Muscle layer of duodenum (tissue), 2 donors: ENCODE data around the gene AKT1.

Source experiments
- H3K27ac ChIP-seq: one replicate; pipeline ENCODE4 v1.7.0; 2013; ENCODE audit warnings: mild to moderate bottlenecking, low read length
- H3K27me3 ChIP-seq: one replicate; pipeline ENCODE4 v1.7.0; 2013; ENCODE audit warnings: low read depth, mild to moderate bottlenecking, control low read depth, low read length
- H3K36me3 ChIP-seq, 2 donors: one replicate each; pipeline ENCODE4 v1.7.0; 2013; ENCODE audit warnings: low read length in 2 of 2, control low read depth in 1 of 2, mild to moderate bottlenecking in 1 of 2; ENCODE audit not compliant: insufficient read depth in 2 of 2, control insufficient read depth in 1 of 2
- H3K4me1 ChIP-seq, 2 donors: one replicate each; pipeline ENCODE4 v1.7.0; 2013; ENCODE audit warnings: low read length in 2 of 2, mild to moderate bottlenecking in 2 of 2, control low read depth in 1 of 2, moderate library complexity in 1 of 2; ENCODE audit not compliant: insufficient read depth in 2 of 2, control insufficient read depth in 1 of 2
- H3K4me3 ChIP-seq, 2 donors: one replicate each; pipeline ENCODE4 v1.7.0; 2013; ENCODE audit warnings: low read length in 2 of 2, low read depth in 1 of 2, mild to moderate bottlenecking in 1 of 2
- H3K9me3 ChIP-seq, 2 donors: one replicate each; pipeline ENCODE4 v1.7.0; 2013; ENCODE audit warnings: low read length in 2 of 2, control low read depth in 1 of 2, mild to moderate bottlenecking in 1 of 2; ENCODE audit not compliant: control insufficient read depth in 1 of 2
- donor health status: healthy.

Gene AKT1

DNA sequence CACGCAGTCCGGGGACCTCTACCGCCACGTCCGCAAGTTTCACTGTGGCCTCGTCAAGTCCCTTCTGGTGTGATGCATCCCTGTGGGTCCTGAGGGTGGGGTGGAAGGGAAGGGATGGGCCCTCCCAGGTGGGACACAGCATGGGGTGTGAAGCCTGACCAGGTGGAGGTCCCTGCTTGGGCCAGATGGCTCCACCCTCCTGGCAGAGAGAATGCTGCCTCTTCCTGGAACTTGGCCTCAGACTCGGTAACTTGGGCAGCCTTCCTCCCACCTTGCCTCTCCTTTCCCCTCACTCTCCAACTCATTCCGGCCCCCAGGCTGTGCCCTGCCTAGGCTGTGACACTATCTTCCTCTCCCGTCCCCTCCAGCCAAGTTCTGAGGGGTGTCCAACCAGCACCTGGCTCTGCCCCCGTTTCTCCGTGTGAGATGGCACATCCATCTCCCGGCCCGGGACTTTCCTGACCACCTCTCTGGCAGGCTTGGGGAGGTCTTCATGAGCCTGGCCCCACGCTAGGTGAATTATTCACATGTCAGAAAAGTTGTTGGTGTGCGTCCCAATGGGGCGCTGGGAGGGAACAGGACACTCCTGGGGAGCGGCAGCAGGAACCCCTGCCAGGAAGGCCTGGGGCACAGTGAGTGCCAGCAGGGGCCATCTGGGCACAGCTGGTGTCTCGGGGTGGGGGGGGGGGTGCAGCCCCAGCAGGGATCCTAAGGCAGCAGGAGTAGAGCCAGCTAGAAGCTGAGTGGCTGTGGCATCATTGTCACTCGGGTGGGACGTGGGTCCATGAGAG, 7.0 kb upstream of the AKT1 start:
- Histone ChIP-seq H3K36me3 (no peaks in the 10 kb centered on the region), H3K4me1 (peaks cover 11 to 26% of the 10 kb centered on the region in 2 donors), H3K4me3 (no peak overlapping the region), H3K27me3 (no peaks in the 10 kb centered on the region), H3K27ac (no peak overlapping the region), H3K9me3 (no peaks in the 10 kb centered on the region)

DNA sequence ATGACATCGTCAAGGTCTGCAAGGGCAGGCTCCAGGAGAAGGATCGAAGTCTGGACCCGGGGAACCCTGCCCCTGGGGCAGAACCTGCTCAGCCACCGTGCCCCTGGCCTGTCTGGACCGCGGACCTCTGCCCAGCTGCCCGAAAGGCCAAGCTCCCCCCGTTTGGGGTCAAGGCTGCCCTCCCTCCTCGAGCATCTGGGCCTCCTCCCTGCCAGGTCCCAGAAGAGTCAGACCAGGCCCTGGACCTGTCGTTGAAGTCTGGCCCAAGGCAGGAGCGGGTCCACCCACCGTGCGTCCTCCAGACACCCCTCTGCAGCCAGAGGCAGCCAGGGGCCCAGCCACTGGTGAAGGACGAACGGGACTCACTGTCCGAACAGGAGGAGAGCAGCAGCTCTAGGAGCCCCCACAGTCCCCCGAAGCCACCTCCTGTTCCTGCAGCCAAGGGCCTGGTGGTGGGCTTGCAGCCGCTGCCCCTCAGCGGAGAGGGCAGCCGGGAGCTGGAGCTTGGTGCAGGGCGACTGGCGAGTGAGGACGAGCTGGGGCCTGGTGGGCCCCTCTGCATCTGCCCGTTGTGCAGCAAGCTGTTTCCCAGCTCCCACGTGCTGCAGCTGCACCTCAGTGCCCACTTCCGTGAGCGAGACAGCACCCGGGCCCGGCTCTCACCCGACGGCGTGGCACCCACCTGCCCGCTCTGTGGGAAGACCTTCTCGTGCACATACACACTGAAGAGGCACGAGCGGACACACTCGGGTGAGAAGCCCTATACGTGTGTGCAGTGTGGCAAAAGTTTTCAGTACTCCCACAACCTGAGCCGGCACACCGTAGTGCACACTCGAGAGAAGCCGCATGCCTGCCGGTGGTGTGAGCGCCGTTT, 6.2 kb upstream of the AKT1 start:
- Histone ChIP-seq H3K27ac (no peak overlapping the region), H3K4me1 (peaks cover 11 to 34% of the 10 kb centered on the region in 2 donors), H3K4me3 (peak overlapping the region; percentile 48 to 78), H3K9me3 (no peaks in the 10 kb centered on the region), H3K27me3 (no peaks in the 10 kb centered on the region), H3K36me3 (no peaks in the 10 kb centered on the region)

DNA sequence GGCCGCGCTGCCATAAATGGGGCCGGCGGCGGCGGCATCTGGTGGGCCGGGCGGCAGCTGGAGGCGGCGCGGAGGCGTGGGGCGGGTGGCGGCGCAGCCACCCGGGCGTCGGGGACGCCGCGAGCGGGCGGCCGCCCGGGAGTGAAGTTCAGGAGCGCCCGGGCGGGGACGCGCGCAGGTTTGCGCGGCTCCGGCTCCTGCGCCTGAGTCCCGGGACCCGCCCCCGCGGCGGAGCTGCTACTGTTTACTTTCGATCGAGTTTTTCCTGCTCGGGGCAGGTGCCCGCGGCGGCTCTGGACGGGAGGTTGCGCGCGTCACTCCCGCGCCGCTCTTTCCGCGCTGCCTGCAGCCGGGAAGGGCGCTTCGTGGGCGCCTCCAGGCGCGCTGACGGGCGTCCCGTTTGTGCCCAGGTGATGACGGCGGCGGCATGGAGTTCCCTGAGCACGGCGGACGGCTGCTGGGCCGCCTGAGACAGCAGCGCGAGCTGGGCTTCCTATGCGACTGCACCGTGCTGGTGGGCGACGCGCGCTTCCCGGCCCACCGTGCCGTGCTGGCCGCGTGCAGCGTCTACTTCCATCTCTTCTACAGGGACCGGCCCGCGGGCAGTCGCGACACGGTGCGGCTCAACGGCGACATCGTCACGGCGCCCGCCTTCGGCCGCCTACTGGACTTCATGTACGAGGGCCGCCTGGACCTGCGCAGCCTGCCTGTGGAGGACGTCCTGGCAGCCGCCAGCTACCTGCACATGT, 5.4 kb upstream of the AKT1 start, which contains the start of gene ZBTB42:
TSS of gene ZBTB42 (plus strand) at position 331 of the 749 bp plus-strand sequence. CDS start at position 428, 97 bp downstream.
- Histone ChIP-seq H3K4me3 (peak within 1 kb of the TSS; percentile 48 to 78), H3K4me1 (peaks cover 14 to 40% of the 10 kb centered on the region in 2 donors), H3K27me3 (no peaks in the 10 kb centered on the region), H3K9me3 (no peaks in the 10 kb centered on the region), H3K36me3 (no peaks in the 10 kb centered on the region), H3K27ac (peak within 1 kb of the TSS; percentile 92)

DNA sequence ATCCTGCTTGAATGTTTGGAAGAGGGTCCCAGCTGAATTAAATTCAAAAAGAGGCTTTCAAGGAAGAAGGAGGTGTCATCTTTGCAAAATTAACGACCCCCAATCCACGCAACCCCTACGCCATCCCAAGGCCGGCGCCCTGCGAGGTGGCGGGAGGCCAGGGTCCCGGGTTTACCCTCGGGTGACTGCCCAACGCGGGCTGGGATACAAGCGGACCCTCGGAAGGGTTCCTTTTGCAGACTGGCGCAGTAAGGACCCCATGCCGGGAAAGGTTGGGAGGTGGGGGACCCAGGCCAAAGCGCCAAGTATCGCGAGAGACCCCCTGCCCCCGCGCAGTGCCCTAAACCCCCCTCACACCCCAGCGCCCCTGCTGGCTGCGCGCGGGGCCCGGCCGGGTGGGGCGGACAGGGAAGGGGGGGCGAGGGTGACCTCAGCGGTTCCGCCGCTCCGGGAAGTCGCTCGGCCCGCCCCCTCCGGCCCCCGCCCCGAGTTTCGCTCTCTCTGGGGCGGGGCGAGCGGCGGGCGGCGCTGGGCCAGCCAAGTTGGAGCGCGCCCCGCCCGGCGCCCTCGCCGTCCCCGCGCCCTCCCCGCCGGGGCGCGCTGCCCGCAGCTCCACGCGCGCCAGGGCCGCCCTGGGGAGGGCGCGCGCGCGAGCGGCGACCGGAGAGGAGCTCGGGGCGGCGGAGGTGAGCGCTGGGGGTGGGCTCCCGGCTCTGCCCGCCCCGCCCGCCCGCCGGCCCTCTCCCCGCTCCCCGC, 4.6 kb upstream of the AKT1 start:
- H3K4me1 ChIP-seq, result peaks cover 14 to 41% of the 10 kb centered on the region in 2 donors
- H3K27me3 ChIP-seq, result no peaks in the 10 kb centered on the region
- H3K27ac ChIP-seq, result peak overlapping the region; percentile 92
- H3K36me3 ChIP-seq, result no peaks in the 10 kb centered on the region
- no peaks in the 10 kb centered on the region for H3K9me3 ChIP-seq
- H3K4me3 ChIP-seq, result peak overlapping the region; percentile 44 to 65

DNA sequence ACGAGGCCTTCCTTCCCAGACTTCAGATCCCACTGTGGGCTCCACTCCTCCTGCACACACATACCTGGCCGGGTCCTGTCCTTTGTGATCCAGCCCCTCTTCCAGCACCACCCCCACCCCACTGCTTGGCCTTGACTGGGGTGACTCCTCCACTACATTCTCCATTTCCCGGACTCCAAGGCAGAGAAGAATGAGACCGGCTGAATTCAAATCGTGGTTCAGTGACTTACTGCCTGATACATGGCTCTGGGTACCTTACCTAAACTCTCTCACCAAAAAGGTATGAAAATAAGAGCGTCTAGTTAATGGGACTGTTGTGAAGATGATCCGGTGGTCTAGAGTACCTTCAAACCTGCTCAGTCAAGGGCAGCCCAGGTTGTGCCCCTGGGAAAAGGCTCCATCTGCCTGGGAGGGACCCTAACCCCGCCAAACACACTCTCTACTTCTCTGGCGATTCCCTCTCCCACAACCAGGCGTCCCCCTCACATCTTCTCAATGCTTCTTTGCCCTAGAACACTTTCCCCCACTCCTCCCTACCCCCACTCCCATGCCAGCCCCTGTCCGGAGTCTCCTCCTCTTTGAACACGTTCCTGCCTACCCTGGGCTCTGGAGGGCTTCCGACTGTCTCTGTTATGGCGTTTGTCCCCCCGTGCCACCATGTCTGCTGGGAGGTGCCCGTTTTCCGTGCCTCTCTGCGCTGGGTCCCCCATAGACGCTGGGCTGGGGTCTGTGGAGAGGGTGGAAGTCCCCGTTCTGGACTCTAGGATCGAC, 3.9 kb upstream of the AKT1 start:
- peak overlapping the region; percentile 44 to 65 for H3K4me3 ChIP-seq
- H3K27me3 ChIP-seq, result no peaks in the 10 kb centered on the region
- H3K36me3 ChIP-seq, result no peaks in the 10 kb centered on the region
- H3K4me1 ChIP-seq, result peaks cover 14 to 41% of the 10 kb centered on the region in 2 donors
- no peaks in the 10 kb centered on the region for H3K9me3 ChIP-seq
- H3K27ac ChIP-seq, result peak overlapping the region; percentile 92

DNA sequence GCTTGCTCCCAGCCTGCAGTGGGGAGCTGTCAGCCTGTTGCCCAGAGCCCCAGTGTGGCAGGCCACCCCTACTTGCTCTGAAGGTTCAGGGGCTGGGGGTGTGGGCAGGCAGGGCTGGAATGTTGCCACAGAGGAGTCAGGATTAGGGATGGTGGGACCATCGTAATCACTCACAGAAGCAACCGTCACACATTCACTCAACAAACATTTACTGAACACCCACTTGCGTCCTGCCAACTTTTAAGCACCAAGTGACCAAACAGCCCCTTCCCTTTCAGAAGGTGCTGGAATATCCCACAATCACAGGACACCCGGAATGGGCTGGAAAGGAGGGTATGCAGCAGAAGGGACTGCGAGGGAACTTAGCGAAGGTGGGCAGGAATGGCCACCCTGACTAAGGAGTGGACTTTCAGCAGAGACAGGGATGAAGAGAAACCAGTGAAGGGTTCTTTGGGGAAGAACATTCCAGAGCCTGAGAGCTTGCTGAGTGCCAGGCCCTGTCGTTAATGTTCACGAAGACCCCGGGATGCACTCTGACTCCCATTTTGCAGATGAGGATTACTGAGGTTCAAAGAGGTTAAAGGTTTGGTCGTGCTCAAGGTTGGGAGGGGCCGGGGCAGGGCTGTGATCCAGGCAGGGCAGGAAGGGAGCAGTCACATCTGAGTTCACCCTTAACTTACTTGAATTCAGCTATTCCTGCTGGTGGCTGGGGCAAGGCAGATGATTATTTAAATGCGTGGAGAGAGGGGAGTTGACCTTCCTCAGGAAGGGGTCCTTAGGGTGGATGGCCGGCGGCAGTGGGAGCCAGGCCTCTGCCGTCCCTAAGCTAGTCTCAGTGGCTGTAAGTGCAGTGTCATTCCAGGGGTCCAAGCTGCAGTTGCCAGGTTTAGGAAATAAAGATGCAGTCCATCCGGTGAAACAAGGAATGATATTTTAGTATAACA, 3.0 kb upstream of the AKT1 start:
- Histone ChIP-seq H3K36me3 (no peaks in the 10 kb centered on the region), H3K27ac (peak overlapping the region; percentile 92), H3K4me3 (no peak overlapping the region), H3K27me3 (no peaks in the 10 kb centered on the region), H3K9me3 (no peaks in the 10 kb centered on the region), H3K4me1 (peaks cover 18 to 48% of the 10 kb centered on the region in 2 donors)

DNA sequence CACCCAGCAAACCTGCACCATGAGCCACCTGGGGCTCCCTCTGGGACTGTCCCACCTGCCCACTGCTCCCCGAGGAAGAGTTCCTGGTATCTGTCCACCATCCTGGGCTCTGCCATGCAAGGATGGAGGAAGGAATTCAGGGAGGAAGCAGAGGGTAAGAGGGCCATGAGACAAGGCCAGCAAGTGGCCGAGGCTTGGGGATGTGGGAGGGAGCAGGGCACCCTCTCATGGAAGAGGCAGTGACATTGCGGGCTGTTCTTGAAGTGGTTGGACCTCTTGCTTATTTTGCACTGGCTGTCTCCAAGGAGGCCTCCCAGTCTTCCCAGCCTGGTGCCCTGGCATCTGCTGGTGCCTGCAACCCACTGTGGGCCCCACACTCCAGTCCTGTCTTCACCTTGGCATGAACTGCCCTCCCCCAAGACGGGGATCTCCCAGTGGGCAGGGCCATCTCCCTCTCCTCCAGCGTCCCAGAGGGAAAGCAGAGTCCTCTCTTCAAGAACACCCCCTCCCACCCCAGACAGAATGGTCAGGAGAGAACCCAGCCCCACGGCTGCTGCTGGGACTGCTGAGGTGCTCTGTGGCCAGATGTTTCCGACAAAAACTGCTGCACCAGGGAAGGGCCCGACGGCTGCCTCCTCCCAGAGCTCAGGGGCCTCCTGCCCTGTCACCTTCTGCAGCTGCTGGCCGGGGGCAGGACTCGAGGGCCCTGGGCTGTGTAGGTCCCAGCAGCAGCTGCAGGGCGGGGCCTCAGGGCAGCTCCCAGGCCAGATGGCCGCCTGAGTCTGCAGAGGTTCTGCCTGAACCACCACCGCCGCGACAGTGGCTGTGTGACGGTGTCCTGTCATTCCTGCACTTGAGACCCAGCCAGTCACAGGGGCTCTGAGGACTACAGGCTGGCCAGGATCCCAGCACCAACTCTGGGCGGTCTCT, 1.8 kb upstream of the AKT1 start:
- H3K27me3 ChIP-seq, result no peaks in the 10 kb centered on the region
- H3K36me3 ChIP-seq, result no peaks in the 10 kb centered on the region
- no peaks in the 10 kb centered on the region for H3K9me3 ChIP-seq
- H3K4me1 ChIP-seq, result peaks cover 26 to 48% of the 10 kb centered on the region in 2 donors
- no peak overlapping the region for H3K27ac ChIP-seq
- H3K4me3 ChIP-seq, result no peak overlapping the region

DNA sequence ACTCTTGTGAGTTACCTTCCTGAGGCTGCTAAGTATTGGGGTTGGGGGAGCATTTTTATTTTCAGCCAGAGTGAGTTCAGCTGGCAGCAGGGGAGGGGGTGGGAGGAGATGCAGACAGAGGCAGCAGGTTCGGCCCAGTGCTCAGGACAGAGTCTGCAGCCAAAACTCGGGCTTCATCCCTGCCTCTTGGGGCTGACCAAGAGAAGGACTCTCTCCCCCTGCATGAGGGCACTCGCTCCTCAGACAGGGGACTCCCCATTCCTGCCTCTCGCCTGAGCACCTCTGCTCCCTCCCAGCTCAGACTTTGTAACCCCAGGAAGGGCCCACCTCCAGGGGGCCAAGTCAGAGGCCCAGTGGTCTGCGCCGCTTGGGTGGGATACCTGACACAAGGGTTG, 1.1 kb upstream of the AKT1 start:
- Histone ChIP-seq H3K4me3 (no peak overlapping the region), H3K36me3 (peaks cover 0 to 2% of the 10 kb centered on the region in 2 donors), H3K9me3 (no peaks in the 10 kb centered on the region), H3K4me1 (peaks cover 26 to 41% of the 10 kb centered on the region in 2 donors), H3K27ac (no peak overlapping the region), H3K27me3 (no peaks in the 10 kb centered on the region)
